IMR-90 (cell line): ENCODE results near the gene WEE1. TPM values are rescaled to one million over a fixed set of nuclear protein-coding genes. Genes with fewer than 3 reads are reported as not detected.

Source experiments
- ATAC-seq: fragments of 200-7000 bp; cut with Tn5 transposase; 2 replicates; pipeline ENCODE4 v1.9.1; 2020; ENCODE audit warnings: low read depth, mild to moderate bottlenecking, moderate library complexity
- BruUV-seq: library from RNA; stranded (reverse); fragments of 400-500 nt; replicated peaks from 2 replicates; lab custom pipeline; 2021; lab: Mats Ljungman, UMichigan
- CTCF ChIA-PET: fragments of 300-600 bp; formaldehyde crosslinking; extraction: SDS; loops from one replicate; lab custom pipeline; 2021; ENCODE audit warnings: antibody characterized with exemption; lab: Yijun Ruan, JAX
- POLR2A ChIA-PET: fragments of 300-600 bp; sonication (Branson Sonifier 250); formaldehyde crosslinking; loops from one replicate; lab custom pipeline; 2022; ENCODE audit warnings: antibody characterized with exemption; ENCODE audit not compliant: unreplicated experiment; lab: Charles Lee
- DNase-seq: peaks from one replicate; pipeline ENCODE4 v3.0.0; 2013
- H2AFZ ChIP-seq: replicated peaks from 2 replicates; pipeline ENCODE3; 2013; ENCODE audit warnings: low read length, mild to moderate bottlenecking; ENCODE audit not compliant: poor library complexity
- H2AK5ac ChIP-seq: 2 replicates; pipeline ENCODE4 v1.6.1; 2013; ENCODE audit warnings: low read depth, low read length, inconsistent platforms
- H2AK9ac ChIP-seq: replicated peaks from 2 replicates; pipeline ENCODE3; 2013; ENCODE audit warnings: mild to moderate bottlenecking, low read depth, low read length, moderate library complexity; ENCODE audit not compliant: poor library complexity
- H2BK120ac ChIP-seq: 2 replicates; pipeline ENCODE4 v1.6.1; 2013; ENCODE audit warnings: low read depth, low read length, inconsistent platforms
- H2BK15ac ChIP-seq: 3 replicates; pipeline ENCODE4 v1.6.1; 2013; ENCODE audit warnings: low read depth, low read length, inconsistent platforms
- H2BK20ac ChIP-seq: 2 replicates; pipeline ENCODE4 v1.6.1; 2013; ENCODE audit warnings: low read depth, mild to moderate bottlenecking, inconsistent platforms, low read length, moderate library complexity
- H2BK5ac ChIP-seq: 2 replicates; pipeline ENCODE4 v1.6.1; 2013; ENCODE audit warnings: mild to moderate bottlenecking, low read depth, low read length, inconsistent platforms; ENCODE audit not compliant: poor library complexity, severe bottlenecking
- H3K14ac ChIP-seq: replicated peaks from 2 replicates; pipeline ENCODE4 v1.6.1; 2013; ENCODE audit warnings: low read depth, low read length, inconsistent platforms
- H3K18ac ChIP-seq: 2 replicates; pipeline ENCODE4 v1.6.1; 2013; ENCODE audit warnings: low read depth, low read length, control low read depth
- H3K23ac ChIP-seq: 2 replicates; pipeline ENCODE4 v1.6.1; 2013; ENCODE audit warnings: low read depth, low read length, inconsistent platforms
- H3K27ac ChIP-seq: 2 replicates; pipeline ENCODE4 v1.5.1; 2013; ENCODE audit warnings: mild to moderate bottlenecking, control low read depth, low read length; ENCODE audit not compliant: insufficient read depth
- H3K27me3 ChIP-seq: 2 replicates; pipeline ENCODE4 v1.6.1; 2013; ENCODE audit warnings: low read length; ENCODE audit not compliant: control insufficient read depth, insufficient read depth
- H3K36me3 ChIP-seq: 2 replicates; pipeline ENCODE4 v1.6.1; 2013; ENCODE audit warnings: low read length, mixed read lengths; ENCODE audit not compliant: control insufficient read depth, insufficient read depth
- H3K4ac ChIP-seq: 2 replicates; pipeline ENCODE4 v1.6.1; 2013; ENCODE audit warnings: low read depth, low read length, inconsistent platforms
- H3K4me1 ChIP-seq: 2 replicates; pipeline ENCODE4 v1.6.1; 2013; ENCODE audit warnings: low read length, mixed read lengths; ENCODE audit not compliant: control insufficient read depth, insufficient read depth
- H3K4me2 ChIP-seq: 2 replicates; pipeline ENCODE4 v1.6.1; 2013; ENCODE audit warnings: low read depth, mild to moderate bottlenecking, control low read depth, low read length, moderate library complexity
- H3K4me3 ChIP-seq: 2 replicates; pipeline ENCODE4 v1.5.1; 2013; ENCODE audit warnings: low read depth, mild to moderate bottlenecking, control low read depth, low read length, moderate library complexity; ENCODE audit not compliant: insufficient read depth
- H3K56ac ChIP-seq: 2 replicates; pipeline ENCODE4 v1.6.1; 2013; ENCODE audit warnings: low read length, inconsistent platforms; ENCODE audit not compliant: insufficient read depth; ENCODE audit errors: extremely low read depth
- H3K79me1 ChIP-seq, 2 experiments: 2 replicates each; pipeline ENCODE4 v1.6.1; 2013; ENCODE audit warnings: low read length in 2 of 2, inconsistent platforms in 1 of 2, low read depth in 1 of 2
- H3K9ac ChIP-seq: 2 replicates; pipeline ENCODE4 v1.6.1; 2013; ENCODE audit warnings: low read depth, low read length, control low read depth
- H3K9me1 ChIP-seq: 2 replicates; pipeline ENCODE4 v1.6.1; 2013; ENCODE audit warnings: low read length, inconsistent platforms; ENCODE audit not compliant: insufficient read depth
- H3K9me3 ChIP-seq: 2 replicates; pipeline ENCODE4 v1.6.1; 2013; ENCODE audit warnings: low read length; ENCODE audit not compliant: control insufficient read depth, insufficient read depth
- H4K20me1 ChIP-seq: 2 replicates; pipeline ENCODE4 v1.6.1; 2013; ENCODE audit warnings: low read length, inconsistent platforms; ENCODE audit not compliant: insufficient read depth
- H4K5ac ChIP-seq: 2 replicates; pipeline ENCODE4 v1.6.1; 2013; ENCODE audit warnings: mild to moderate bottlenecking, low read depth, low read length, control low read depth
- H4K8ac ChIP-seq, 2 experiments: 2 replicates each; pipeline ENCODE4 v1.6.1; 2013; ENCODE audit warnings: low read depth in 2 of 2, low read length in 2 of 2, control low read depth in 1 of 2, inconsistent platforms in 1 of 2
- H4K91ac ChIP-seq: 2 replicates; pipeline ENCODE4 v1.6.1; 2013; ENCODE audit warnings: low read depth, low read length, inconsistent platforms; ENCODE audit not compliant: insufficient read depth
- FOS ChIP-seq: fragments of 150-350 bp; IDR thresholded peaks from 2 replicates; pipeline ENCODE4 v1.6.1; 2016; ENCODE audit warnings: low read depth, low read length
- POLR2A ChIP-seq: IDR thresholded peaks from 2 replicates; pipeline ENCODE4 v1.6.1; 2012; ENCODE audit warnings: mild to moderate bottlenecking, low read depth, low read length
- SMC3 ChIP-seq: fragments of 150-350 bp; IDR thresholded peaks from 2 replicates; pipeline ENCODE4 v1.6.1; 2016; ENCODE audit warnings: low read depth, mild to moderate bottlenecking, antibody characterized with exemption, low read length, moderate library complexity
- WGBS, 2 experiments: methylation state at CpG; one replicate each; pipeline versions ENCODE4 v1.1.5 to v1.1.7; 2013; ENCODE audit warnings: missing lambda C conversion rate in 2 of 2; ENCODE audit not compliant: insufficient read length in 1 of 2; ENCODE audit errors: extremely low coverage in 2 of 2; 5-methylcytosine and 5-hydroxymethylcytosine counted together
- dilution Hi-C: fragments of 300-500 bp; cut with HindIII; formaldehyde crosslinking; loops from one replicate; pipeline ENCODE4 v1.14.3; 2018; ENCODE audit warnings: low sequenced_read_pairs; ENCODE audit not compliant: unreplicated experiment
- in situ Hi-C: fragments of 300-500 bp; cut with MboI; formaldehyde crosslinking; loops from 3 replicates; pipeline ENCODE4 v1.14.3; 2019; ENCODE audit warnings: low sequenced_read_pairs, inconsistent platforms, mixed read lengths
- intact Hi-C: fragments of 100-400 bp; cut with micrococcal nuclease; formaldehyde crosslinking; loops from 2 replicates; pipeline ENCODE4 v1.10.0; 2022
- polyA plus RNA-seq, 3 experiments: library from polyadenylated mRNA; depleted of rRNA; stranded (reverse); fragments of >200 nt; gene quantifications; 2 replicates each; pipeline ENCODE4 v1.2.3, GENCODE V29; 2012; ENCODE audit warnings: low replicate concordance in 1 of 3
- total RNA-seq: library from RNA; depleted of rRNA; stranded (reverse); fragments of >200 nt; gene quantifications from 2 replicates; pipeline ENCODE4 v1.2.3, GENCODE V29; 2012

WEE1 gene
- total and polyA plus RNA-seq, 2 of the 4 experiments (the other 2 are of a cell fraction) = 26.5 to 29.2 TPM

DNA sequence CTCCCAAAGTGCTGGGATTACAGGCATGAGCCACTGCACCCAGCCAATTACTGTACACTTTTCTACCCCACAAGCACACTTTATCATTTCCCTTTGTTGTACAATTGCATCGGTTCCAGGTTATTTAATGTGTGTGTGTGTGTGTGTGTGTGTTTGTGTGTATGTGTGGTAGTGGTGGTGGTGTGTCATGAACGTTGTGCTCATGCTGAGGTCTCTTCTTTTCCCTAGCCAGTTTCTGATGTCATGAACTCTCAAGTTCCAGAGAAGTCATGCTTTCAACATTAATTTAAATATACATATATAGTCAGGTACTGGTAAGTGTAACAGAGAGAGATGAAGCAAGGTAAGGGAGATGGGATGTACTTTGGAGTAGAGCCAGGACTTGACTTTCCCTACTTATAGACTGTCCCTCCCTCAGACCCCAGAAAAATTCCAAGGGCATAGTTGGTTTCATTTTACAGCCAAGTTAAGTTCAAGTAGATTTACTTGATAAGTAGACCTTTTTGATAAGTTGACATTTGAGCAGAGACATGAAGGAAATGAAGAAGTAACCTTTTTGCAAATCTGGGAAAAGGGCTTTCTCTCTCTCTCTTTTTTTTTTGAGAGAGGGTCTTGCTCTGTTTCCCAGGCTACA lies 42.7 kb downstream of the WEE1 start (continued):
- TF ChIP-seq SMC3 = no peak

DNA sequence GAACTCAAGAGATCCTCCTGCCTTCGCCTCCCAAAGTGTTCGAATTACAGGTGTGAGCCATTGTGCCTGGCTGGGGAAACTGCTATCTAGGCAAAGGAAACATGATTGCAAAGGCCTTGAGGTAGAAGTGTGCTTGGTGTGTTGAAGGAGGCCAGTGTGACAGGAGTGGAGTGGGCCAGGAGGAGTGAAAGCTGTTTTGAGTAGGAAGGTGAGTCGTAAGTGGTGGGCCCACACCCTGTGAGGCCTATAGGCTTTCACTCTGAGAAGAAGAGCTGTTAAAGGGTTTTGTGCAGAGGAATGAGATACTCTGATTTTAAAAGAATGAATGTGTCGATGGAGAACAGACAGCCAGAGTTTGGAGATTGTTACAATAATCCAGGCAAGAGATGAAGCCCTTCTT lies 43.4 kb downstream of the WEE1 start:
- ATAC-seq (no peak), DNase-seq (peak; percentile 66)
- ChIA-PET CTCF (no interaction called here), POLR2A (no interaction called here)
- no peaks in the 10 kb centered on the region for H4K20me1 ChIP-seq
- peak overlapping the region; percentile 76 for H2AFZ ChIP-seq
- peak overlapping the region; percentile 92 for H4K91ac ChIP-seq
- peak overlapping the region; percentile 82 for H2BK5ac ChIP-seq
- H3K79me1 ChIP-seq = peaks cover 0 to 27% of the 10 kb centered on the region in 2 experiments
- peak overlapping the region; percentile 75; the same call in 1 of the 2 replicates for H3K18ac ChIP-seq
- peak overlapping the region; percentile 91 for H3K14ac ChIP-seq
- WGBS, 2 experiments = 100% methylated on average over 3 of the region's 4 CpGs; no CpG with 5 or more reads in 1 of the 2 experiments
- H2AK9ac ChIP-seq = peak overlapping the region; percentile 60
- peak overlapping the region; percentile 94 for H2BK20ac ChIP-seq
- no TSS peak for BruUV-seq
- TF ChIP-seq POLR2A (no peak), FOS (0 out of 2 replicates have a peak, but pooled peaks have one; percentile 15)
- 0 out of 2 replicates have a peak overlapping the region, but pooled peaks have one; percentile 22 for H4K5ac ChIP-seq
- no peak overlapping the region for H3K4me2 ChIP-seq
- peak overlapping the region; percentile 81 for H2BK120ac ChIP-seq
- peak overlapping the region; percentile 4; the same call in 1 of the 2 replicates for H3K56ac ChIP-seq
- peak overlapping the region; percentile 18; the same call in 1 of the 2 replicates for H3K23ac ChIP-seq
- dilution Hi-C loops (no loop called here), in situ Hi-C loops (loop anchor here (5.0 to 25.0 kb wide), 3 partner anchors 45 to 695 kb away; partner anchors contain the start of genes ADM and SWAP70), intact Hi-C loops (loop anchor here (5.0 kb wide), 1 partner anchor 45 kb away; the partner anchor contains the start of gene SWAP70)
- H3K4me3 ChIP-seq = no peak overlapping the region
- peak overlapping the region; percentile 88 for H3K4ac ChIP-seq
- peaks cover 28% of the 10 kb centered on the region for H3K9me1 ChIP-seq
- peak overlapping the region; percentile 73 for H2AK5ac ChIP-seq
- H3K36me3 ChIP-seq = no peaks in the 10 kb centered on the region
- H3K27ac ChIP-seq = no peak overlapping the region
- no peaks in the 10 kb centered on the region for H3K27me3 ChIP-seq
- H4K8ac ChIP-seq = peak overlapping the region in 1 of 2 experiments; percentile 36; a peak in 1 of 4 replicates
- peak overlapping the region; percentile 46; the same call in 1 of the 3 replicates for H2BK15ac ChIP-seq
- H3K9me3 ChIP-seq = no peaks in the 10 kb centered on the region
- H3K9ac ChIP-seq = no peak overlapping the region
- peaks cover 17% of the 10 kb centered on the region for H3K4me1 ChIP-seq
